GM23338 (cell line): ENCODE data around the gene DMWD. TPM values are rescaled to one million over a fixed set of nuclear protein-coding genes. Genes with fewer than 3 reads are reported as not detected.

Experiments
- ATAC-seq: fragments of 200-7000 bp; cut with Tn5 transposase; 3 replicates; pipeline ENCODE4 v1.9.1; 2020
- DNase-seq: peaks from one replicate; pipeline ENCODE4 v3.0.0-alpha.2; 2015; ENCODE audit warnings: low spot score
- H2AFZ ChIP-seq: fragments of 200-600 bp; sonication (generic); 2 replicates; pipeline ENCODE4 v1.8.0; 2016; ENCODE audit warnings: antibody characterized with exemption, mild to moderate bottlenecking, moderate library complexity
- H3F3A ChIP-seq: fragments of 200-600 bp; sonication (generic); replicated peaks from 2 replicates; pipeline ENCODE4 v1.8.0; 2017; ENCODE audit warnings: antibody characterized with exemption, mixed run types, low read depth
- H3K27ac ChIP-seq: fragments of 200-600 bp; sonication (generic); 2 replicates; pipeline ENCODE4 v1.6.1; 2016; ENCODE audit warnings: low read depth
- H3K27me3 ChIP-seq: fragments of 200-600 bp; sonication (generic); 2 replicates; pipeline ENCODE4 v1.8.0; 2016; ENCODE audit warnings: mild to moderate bottlenecking, mixed run types, moderate library complexity; ENCODE audit not compliant: insufficient read depth
- H3K36me3 ChIP-seq: fragments of 200-600 bp; sonication (generic); 2 replicates; pipeline ENCODE4 v1.8.0; 2016; ENCODE audit warnings: mild to moderate bottlenecking; ENCODE audit not compliant: insufficient read depth
- H3K4me1 ChIP-seq: fragments of 200-600 bp; sonication (generic); 2 replicates; pipeline ENCODE4 v1.8.0; 2016; ENCODE audit warnings: mild to moderate bottlenecking, moderate library complexity; ENCODE audit not compliant: insufficient read depth
- H3K4me2 ChIP-seq: fragments of 200-600 bp; sonication (generic); 2 replicates; pipeline ENCODE4 v1.7.1; 2017; ENCODE audit warnings: mixed run types
- H3K4me3 ChIP-seq: fragments of 200-600 bp; sonication (generic); 2 replicates; pipeline ENCODE4 v1.6.1; 2016; ENCODE audit warnings: mixed run types
- H3K79me2 ChIP-seq: fragments of 200-600 bp; sonication (generic); replicated peaks from 2 replicates; pipeline ENCODE4 v1.8.0; 2017; ENCODE audit warnings: mild to moderate bottlenecking; ENCODE audit not compliant: insufficient read depth
- H3K9me2 ChIP-seq: fragments of 200-600 bp; sonication (generic); 2 replicates; pipeline ENCODE4 v1.8.0; 2017; ENCODE audit not compliant: insufficient read depth
- H4K20me1 ChIP-seq: fragments of 200-600 bp; sonication (generic); replicated peaks from 2 replicates; pipeline ENCODE4 v1.8.0; 2017; ENCODE audit warnings: mild to moderate bottlenecking; ENCODE audit not compliant: insufficient read depth
- H3K27ac Mint-ChIP-seq: 2 replicates; pipeline ENCODE4 v1.8.0; 2020; ENCODE audit warnings: inconsistent platforms, mild to moderate bottlenecking, moderate library complexity, mixed read lengths
- H3K27me3 Mint-ChIP-seq: 3 replicates; pipeline ENCODE4 v1.8.0; 2022; ENCODE audit warnings: low read depth, mild to moderate bottlenecking, moderate library complexity, mixed read lengths, inconsistent platforms; ENCODE audit not compliant: insufficient read depth, poor library complexity
- H3K36me3 Mint-ChIP-seq: 3 replicates; pipeline ENCODE4 v1.8.0; 2021; ENCODE audit warnings: low read depth, mild to moderate bottlenecking, inconsistent platforms, moderate library complexity, mixed read lengths
- H3K4me1 Mint-ChIP-seq: 3 replicates; pipeline ENCODE4 v1.8.0; 2020; ENCODE audit warnings: mild to moderate bottlenecking, inconsistent platforms, mixed read lengths
- H3K4me3 Mint-ChIP-seq: 3 replicates; pipeline ENCODE4 v1.8.0; 2021; ENCODE audit warnings: moderate library complexity, mild to moderate bottlenecking, inconsistent platforms, mixed read lengths
- H3K9me3 Mint-ChIP-seq: 3 replicates; pipeline ENCODE4 v1.8.0; 2020; ENCODE audit warnings: moderate library complexity, mild to moderate bottlenecking, inconsistent platforms, mixed read lengths
- CREB1 ChIP-seq: fragments of 250-450 bp; sonication (Bioruptor Pico); IDR thresholded peaks from 2 replicates; pipeline ENCODE4 v1.5.0; 2020; ENCODE audit warnings: low read depth, mild to moderate bottlenecking, moderate library complexity
- EZH2 ChIP-seq: fragments of 200-600 bp; sonication (generic); IDR thresholded peaks from one replicate; pipeline ENCODE4 v1.8.0; 2017; ENCODE audit warnings: antibody characterized with exemption, mild to moderate bottlenecking, low read depth; ENCODE audit not compliant: unreplicated experiment
- EZH2phosphoT487 ChIP-seq: fragments of 200-600 bp; sonication (generic); IDR thresholded peaks from one replicate; pipeline ENCODE4 v1.8.1; 2018; ENCODE audit warnings: antibody characterized with exemption; ENCODE audit not compliant: unreplicated experiment
- JUNB ChIP-seq: IDR thresholded peaks from one replicate; pipeline ENCODE4 v1.6.1; 2016; ENCODE audit warnings: antibody characterized with exemption; ENCODE audit not compliant: unreplicated experiment
- NANOG ChIP-seq: IDR thresholded peaks from 2 replicates; pipeline ENCODE4 v1.6.1; 2016; ENCODE audit warnings: antibody characterized with exemption, borderline replicate concordance
- POLR2AphosphoS5 ChIP-seq: IDR thresholded peaks from 2 replicates; pipeline ENCODE4 v1.6.1; 2016; ENCODE audit warnings: antibody characterized with exemption, low read depth
- ZNF114 ChIP-seq: fragments of 250-450 bp; sonication (Bioruptor Pico); IDR thresholded peaks from 2 replicates; pipeline ENCODE4 v1.5.0; 2020; ENCODE audit warnings: mild to moderate bottlenecking, moderate library complexity
- ZNF331 ChIP-seq: fragments of 250-450 bp; sonication (Bioruptor Pico); IDR thresholded peaks from 2 replicates; pipeline ENCODE4 v1.5.0; 2020; ENCODE audit warnings: low read depth, mild to moderate bottlenecking, moderate library complexity
- polyA plus RNA-seq: library from polyadenylated mRNA; unstranded; fragments of >200 nt; fragmentation: Nextera tagmentation; extraction: Ambion mirVana; gene quantifications from 2 replicates; pipeline ENCODE4 v1.2.1, GENCODE V29; 2016
- total RNA-seq: library from RNA; depleted of rRNA; stranded (reverse); fragments of >200 nt; shearing (Covaris generic); gene quantifications from 2 replicates; pipeline ENCODE4 v1.2.3, GENCODE V29; 2014
- TF ChIP-seq, protein P1 (sequence below): IDR thresholded peaks from 2 replicates; pipeline ENCODE4 v1.6.1; 2016; ENCODE audit warnings: antibody characterized with exemption
- TF ChIP-seq, protein P2 (sequence below), 2 experiments: fragments of 200-600 bp in 1 of 2; sonication (generic) in 1 of 2; conservative IDR thresholded peaks; 2 replicates each; pipeline versions ENCODE4 v1.5.1 to v1.6.1; 2016 to 2017; ENCODE audit warnings: antibody characterized with exemption in 2 of 2, low read depth in 2 of 2, mild to moderate bottlenecking in 2 of 2, moderate library complexity in 1 of 2
- TF ChIP-seq, protein P3 (sequence below): IDR thresholded peaks from one replicate; pipeline ENCODE4 v1.6.1; 2018; ENCODE audit warnings: antibody characterized with exemption; ENCODE audit not compliant: unreplicated experiment
- TF ChIP-seq, protein P4 (sequence below): fragments of 250-450 bp; sonication (Bioruptor Pico); IDR thresholded peaks from 2 replicates; pipeline ENCODE4 v1.5.0; 2020; ENCODE audit warnings: mild to moderate bottlenecking, moderate library complexity

The DMWD gene
- total and polyA plus RNA-seq, 2 experiments from 2014 or later = 12.1 to 45.6 TPM

DNA sequence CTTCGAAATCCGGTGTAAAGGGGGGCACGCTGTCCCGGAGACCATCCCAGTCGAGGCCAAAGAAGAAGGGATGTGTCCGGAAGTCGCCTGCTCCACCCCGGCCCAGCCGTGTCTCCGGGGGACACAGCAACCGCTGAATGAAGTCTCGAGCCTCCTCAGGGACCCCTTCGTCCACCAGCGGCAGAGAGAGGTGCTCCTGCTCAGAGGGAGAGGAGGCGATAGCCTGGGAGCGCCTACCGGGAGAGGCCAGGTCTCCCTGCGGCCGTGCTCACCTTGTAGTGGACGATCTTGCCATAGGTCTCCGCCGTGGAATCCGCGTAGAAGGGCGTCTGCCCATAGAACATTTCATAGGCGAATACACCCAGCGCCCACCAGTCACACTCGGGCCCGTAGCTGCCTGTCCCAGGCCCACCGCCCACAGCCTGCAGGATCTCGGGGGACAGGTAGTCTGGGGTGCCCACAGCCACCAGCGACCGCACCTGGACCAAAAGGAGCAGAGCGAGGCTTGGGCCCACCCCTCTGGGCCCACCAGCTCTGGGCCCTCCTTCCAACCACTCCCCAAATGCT is 15.2 kb downstream of the DMWD start:
- no peak overlapping the region for H3K27ac Mint-ChIP-seq
- Histone ChIP-seq H3K79me2 (no peaks in the 10 kb centered on the region), H3K4me1 (peaks cover 23% of the 10 kb centered on the region), H3K27me3 (peaks cover 8% of the 10 kb centered on the region), H2AFZ (no peak overlapping the region), H3K9me2 (no peaks in the 10 kb centered on the region), H3K4me2 (no peak overlapping the region), H3K4me3 (no peak overlapping the region), H3K36me3 (0 out of 2 replicates have a peak, but pooled peaks cover 3% of the 10 kb centered on the region), H3F3A (peaks cover 22% of the 10 kb centered on the region; the same call in 1 of the 2 replicates), H3K27ac (no peak overlapping the region), H4K20me1 (peaks cover 10% of the 10 kb centered on the region)
- H3K4me1 Mint-ChIP-seq = peaks cover 25% of the 10 kb centered on the region
- no peak for DNase-seq
- H3K27me3 Mint-ChIP-seq = peaks cover 33% of the 10 kb centered on the region
- H3K4me3 Mint-ChIP-seq = no peak overlapping the region
- no peak for ATAC-seq
- H3K9me3 Mint-ChIP-seq = no peaks in the 10 kb centered on the region; the same call in 2 of the 3 replicates
- TF ChIP-seq POLR2AphosphoS5 (no peak), EZH2 (no peak), JUNB (no peak), ZNF114 (CRISPR knock-in tag) (no peak), EZH2phosphoT487 (no peak), CREB1 (CRISPR knock-in tag) (no peak), NANOG (no peak), ZNF331 (no peak)
- TF ChIP-seq, protein P1, sequence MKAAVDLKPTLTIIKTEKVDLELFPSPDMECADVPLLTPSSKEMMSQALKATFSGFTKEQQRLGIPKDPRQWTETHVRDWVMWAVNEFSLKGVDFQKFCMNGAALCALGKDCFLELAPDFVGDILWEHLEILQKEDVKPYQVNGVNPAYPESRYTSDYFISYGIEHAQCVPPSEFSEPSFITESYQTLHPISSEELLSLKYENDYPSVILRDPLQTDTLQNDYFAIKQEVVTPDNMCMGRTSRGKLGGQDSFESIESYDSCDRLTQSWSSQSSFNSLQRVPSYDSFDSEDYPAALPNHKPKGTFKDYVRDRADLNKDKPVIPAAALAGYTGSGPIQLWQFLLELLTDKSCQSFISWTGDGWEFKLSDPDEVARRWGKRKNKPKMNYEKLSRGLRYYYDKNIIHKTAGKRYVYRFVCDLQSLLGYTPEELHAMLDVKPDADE = no peak
- TF ChIP-seq, protein P2, sequence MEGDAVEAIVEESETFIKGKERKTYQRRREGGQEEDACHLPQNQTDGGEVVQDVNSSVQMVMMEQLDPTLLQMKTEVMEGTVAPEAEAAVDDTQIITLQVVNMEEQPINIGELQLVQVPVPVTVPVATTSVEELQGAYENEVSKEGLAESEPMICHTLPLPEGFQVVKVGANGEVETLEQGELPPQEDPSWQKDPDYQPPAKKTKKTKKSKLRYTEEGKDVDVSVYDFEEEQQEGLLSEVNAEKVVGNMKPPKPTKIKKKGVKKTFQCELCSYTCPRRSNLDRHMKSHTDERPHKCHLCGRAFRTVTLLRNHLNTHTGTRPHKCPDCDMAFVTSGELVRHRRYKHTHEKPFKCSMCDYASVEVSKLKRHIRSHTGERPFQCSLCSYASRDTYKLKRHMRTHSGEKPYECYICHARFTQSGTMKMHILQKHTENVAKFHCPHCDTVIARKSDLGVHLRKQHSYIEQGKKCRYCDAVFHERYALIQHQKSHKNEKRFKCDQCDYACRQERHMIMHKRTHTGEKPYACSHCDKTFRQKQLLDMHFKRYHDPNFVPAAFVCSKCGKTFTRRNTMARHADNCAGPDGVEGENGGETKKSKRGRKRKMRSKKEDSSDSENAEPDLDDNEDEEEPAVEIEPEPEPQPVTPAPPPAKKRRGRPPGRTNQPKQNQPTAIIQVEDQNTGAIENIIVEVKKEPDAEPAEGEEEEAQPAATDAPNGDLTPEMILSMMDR (conservative IDR thresholded peaks at IDR 0.05; ENCODE audit: low read depth in 2 of 2) = no peak
- TF ChIP-seq, protein P3, sequence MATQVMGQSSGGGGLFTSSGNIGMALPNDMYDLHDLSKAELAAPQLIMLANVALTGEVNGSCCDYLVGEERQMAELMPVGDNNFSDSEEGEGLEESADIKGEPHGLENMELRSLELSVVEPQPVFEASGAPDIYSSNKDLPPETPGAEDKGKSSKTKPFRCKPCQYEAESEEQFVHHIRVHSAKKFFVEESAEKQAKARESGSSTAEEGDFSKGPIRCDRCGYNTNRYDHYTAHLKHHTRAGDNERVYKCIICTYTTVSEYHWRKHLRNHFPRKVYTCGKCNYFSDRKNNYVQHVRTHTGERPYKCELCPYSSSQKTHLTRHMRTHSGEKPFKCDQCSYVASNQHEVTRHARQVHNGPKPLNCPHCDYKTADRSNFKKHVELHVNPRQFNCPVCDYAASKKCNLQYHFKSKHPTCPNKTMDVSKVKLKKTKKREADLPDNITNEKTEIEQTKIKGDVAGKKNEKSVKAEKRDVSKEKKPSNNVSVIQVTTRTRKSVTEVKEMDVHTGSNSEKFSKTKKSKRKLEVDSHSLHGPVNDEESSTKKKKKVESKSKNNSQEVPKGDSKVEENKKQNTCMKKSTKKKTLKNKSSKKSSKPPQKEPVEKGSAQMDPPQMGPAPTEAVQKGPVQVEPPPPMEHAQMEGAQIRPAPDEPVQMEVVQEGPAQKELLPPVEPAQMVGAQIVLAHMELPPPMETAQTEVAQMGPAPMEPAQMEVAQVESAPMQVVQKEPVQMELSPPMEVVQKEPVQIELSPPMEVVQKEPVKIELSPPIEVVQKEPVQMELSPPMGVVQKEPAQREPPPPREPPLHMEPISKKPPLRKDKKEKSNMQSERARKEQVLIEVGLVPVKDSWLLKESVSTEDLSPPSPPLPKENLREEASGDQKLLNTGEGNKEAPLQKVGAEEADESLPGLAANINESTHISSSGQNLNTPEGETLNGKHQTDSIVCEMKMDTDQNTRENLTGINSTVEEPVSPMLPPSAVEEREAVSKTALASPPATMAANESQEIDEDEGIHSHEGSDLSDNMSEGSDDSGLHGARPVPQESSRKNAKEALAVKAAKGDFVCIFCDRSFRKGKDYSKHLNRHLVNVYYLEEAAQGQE = no peak
- TF ChIP-seq, protein P4, sequence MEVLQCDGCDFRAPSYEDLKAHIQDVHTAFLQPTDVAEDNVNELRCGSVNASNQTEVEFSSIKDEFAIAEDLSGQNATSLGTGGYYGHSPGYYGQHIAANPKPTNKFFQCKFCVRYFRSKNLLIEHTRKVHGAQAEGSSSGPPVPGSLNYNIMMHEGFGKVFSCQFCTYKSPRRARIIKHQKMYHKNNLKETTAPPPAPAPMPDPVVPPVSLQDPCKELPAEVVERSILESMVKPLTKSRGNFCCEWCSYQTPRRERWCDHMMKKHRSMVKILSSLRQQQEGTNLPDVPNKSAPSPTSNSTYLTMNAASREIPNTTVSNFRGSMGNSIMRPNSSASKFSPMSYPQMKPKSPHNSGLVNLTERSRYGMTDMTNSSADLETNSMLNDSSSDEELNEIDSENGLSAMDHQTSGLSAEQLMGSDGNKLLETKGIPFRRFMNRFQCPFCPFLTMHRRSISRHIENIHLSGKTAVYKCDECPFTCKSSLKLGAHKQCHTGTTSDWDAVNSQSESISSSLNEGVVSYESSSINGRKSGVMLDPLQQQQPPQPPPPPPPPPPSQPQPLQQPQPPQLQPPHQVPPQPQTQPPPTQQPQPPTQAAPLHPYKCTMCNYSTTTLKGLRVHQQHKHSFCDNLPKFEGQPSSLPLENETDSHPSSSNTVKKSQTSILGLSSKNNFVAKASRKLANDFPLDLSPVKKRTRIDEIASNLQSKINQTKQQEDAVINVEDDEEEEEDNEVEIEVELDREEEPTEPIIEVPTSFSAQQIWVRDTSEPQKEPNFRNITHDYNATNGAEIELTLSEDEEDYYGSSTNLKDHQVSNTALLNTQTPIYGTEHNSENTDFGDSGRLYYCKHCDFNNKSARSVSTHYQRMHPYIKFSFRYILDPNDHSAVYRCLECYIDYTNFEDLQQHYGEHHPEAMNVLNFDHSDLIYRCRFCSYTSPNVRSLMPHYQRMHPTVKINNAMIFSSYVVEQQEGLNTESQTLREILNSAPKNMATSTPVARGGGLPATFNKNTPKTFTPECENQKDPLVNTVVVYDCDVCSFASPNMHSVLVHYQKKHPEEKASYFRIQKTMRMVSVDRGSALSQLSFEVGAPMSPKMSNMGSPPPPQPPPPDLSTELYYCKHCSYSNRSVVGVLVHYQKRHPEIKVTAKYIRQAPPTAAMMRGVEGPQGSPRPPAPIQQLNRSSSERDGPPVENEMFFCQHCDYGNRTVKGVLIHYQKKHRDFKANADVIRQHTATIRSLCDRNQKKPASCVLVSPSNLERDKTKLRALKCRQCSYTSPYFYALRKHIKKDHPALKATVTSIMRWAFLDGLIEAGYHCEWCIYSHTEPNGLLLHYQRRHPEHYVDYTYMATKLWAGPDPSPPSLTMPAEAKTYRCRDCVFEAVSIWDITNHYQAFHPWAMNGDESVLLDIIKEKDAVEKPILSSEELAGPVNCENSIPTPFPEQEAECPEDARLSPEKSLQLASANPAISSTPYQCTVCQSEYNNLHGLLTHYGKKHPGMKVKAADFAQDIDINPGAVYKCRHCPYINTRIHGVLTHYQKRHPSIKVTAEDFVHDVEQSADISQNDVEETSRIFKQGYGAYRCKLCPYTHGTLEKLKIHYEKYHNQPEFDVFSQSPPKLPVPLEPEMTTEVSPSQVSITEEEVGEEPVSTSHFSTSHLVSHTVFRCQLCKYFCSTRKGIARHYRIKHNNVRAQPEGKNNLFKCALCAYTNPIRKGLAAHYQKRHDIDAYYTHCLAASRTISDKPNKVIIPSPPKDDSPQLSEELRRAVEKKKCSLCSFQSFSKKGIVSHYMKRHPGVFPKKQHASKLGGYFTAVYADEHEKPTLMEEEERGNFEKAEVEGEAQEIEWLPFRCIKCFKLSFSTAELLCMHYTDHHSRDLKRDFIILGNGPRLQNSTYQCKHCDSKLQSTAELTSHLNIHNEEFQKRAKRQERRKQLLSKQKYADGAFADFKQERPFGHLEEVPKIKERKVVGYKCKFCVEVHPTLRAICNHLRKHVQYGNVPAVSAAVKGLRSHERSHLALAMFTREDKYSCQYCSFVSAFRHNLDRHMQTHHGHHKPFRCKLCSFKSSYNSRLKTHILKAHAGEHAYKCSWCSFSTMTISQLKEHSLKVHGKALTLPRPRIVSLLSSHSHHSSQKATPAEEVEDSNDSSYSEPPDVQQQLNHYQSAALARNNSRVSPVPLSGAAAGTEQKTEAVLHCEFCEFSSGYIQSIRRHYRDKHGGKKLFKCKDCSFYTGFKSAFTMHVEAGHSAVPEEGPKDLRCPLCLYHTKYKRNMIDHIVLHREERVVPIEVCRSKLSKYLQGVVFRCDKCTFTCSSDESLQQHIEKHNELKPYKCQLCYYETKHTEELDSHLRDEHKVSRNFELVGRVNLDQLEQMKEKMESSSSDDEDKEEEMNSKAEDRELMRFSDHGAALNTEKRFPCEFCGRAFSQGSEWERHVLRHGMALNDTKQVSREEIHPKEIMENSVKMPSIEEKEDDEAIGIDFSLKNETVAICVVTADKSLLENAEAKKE (CRISPR knock-in tag) = no peak
- H3K36me3 Mint-ChIP-seq = peaks cover 41% of the 10 kb centered on the region
